Stimulated activated memory B cell treated with anti-CD40 and anti-IgM and Interleukin-4, amounts not matched to agents 10 μg/mL and 1 μg/mL and 100 μg/mL, for 72 hours (primary cell): ENCODE measurements around the gene PIP4K2C.

Experiments
- ATAC-seq: fragments of 150-1000 bp; cut with Tn5 transposase; 2 replicates; pipeline ENCODE4 v1.10.0; 2021
- H3K27ac Mint-ChIP-seq: one replicate; pipeline ENCODE4 v1.8.0; 2022; ENCODE audit warnings: mild to moderate bottlenecking, mixed read lengths
- H3K27me3 Mint-ChIP-seq: one replicate; pipeline ENCODE4 v1.8.0; 2022; ENCODE audit warnings: mixed read lengths
- H3K36me3 Mint-ChIP-seq: one replicate; pipeline ENCODE4 v1.8.0; 2022; ENCODE audit warnings: mixed read lengths
- H3K4me1 Mint-ChIP-seq: one replicate; pipeline ENCODE4 v1.8.0; 2022; ENCODE audit warnings: mixed read lengths
- H3K4me3 Mint-ChIP-seq: one replicate; pipeline ENCODE4 v1.8.0; 2022; ENCODE audit warnings: mild to moderate bottlenecking, moderate library complexity, mixed read lengths
- H3K9me3 Mint-ChIP-seq: one replicate; pipeline ENCODE4 v1.8.0; 2022; ENCODE audit warnings: mixed read lengths

The PIP4K2C gene

GRCh38 chr12:57575771-57576612 lies 15.0 kb upstream of the PIP4K2C start:
- Mint-ChIP-seq H3K27me3 (peaks cover 8% of the 10 kb centered on the region), H3K4me1 (no peaks in the 10 kb centered on the region), H3K9me3 (no peaks in the 10 kb centered on the region), H3K36me3 (no peaks in the 10 kb centered on the region), H3K4me3 (no peak overlapping the region), H3K27ac (no peak overlapping the region)
- no peak for ATAC-seq

GRCh38 chr12:57576613-57577160 lies 14.3 kb upstream of the PIP4K2C start:
- H3K27me3 Mint-ChIP-seq: peaks cover 14% of the 10 kb centered on the region
- H3K9me3 Mint-ChIP-seq: no peaks in the 10 kb centered on the region
- no peaks in the 10 kb centered on the region for H3K4me1 Mint-ChIP-seq
- no peaks in the 10 kb centered on the region for H3K36me3 Mint-ChIP-seq
- ATAC-seq: no peak
- H3K4me3 Mint-ChIP-seq: no peak overlapping the region
- H3K27ac Mint-ChIP-seq: no peak overlapping the region

- no peak for ATAC-seq
- H3K27ac Mint-ChIP-seq: no peak overlapping the region
- no peaks in the 10 kb centered on the region for H3K36me3 Mint-ChIP-seq
- H3K4me3 Mint-ChIP-seq: no peak overlapping the region
- H3K9me3 Mint-ChIP-seq: no peaks in the 10 kb centered on the region
- peaks cover 3% of the 10 kb centered on the region for H3K4me1 Mint-ChIP-seq
- H3K27me3 Mint-ChIP-seq: peaks cover 20% of the 10 kb centered on the region
Observed at GRCh38 chr12:57577981-57578758, 12.8 kb upstream of the PIP4K2C start.

GRCh38 chr12:57579011-57579410 lies 12.0 kb upstream of the PIP4K2C start:
- ATAC-seq: no peak
- Mint-ChIP-seq H3K9me3 (no peaks in the 10 kb centered on the region), H3K4me3 (no peak overlapping the region), H3K27ac (no peak overlapping the region), H3K27me3 (peaks cover 25% of the 10 kb centered on the region), H3K36me3 (no peaks in the 10 kb centered on the region), H3K4me1 (peaks cover 7% of the 10 kb centered on the region)

- no peaks in the 10 kb centered on the region for H3K9me3 Mint-ChIP-seq
- H3K4me1 Mint-ChIP-seq: peaks cover 7% of the 10 kb centered on the region
- no peak overlapping the region for H3K4me3 Mint-ChIP-seq
- peaks cover 25% of the 10 kb centered on the region for H3K27me3 Mint-ChIP-seq
- H3K36me3 Mint-ChIP-seq: no peaks in the 10 kb centered on the region
- no peak for ATAC-seq
- no peak overlapping the region for H3K27ac Mint-ChIP-seq
Observed at GRCh38 chr12:57579677-57580465, 11.1 kb upstream of the PIP4K2C start.

- no peak overlapping the region for H3K27ac Mint-ChIP-seq
- no peaks in the 10 kb centered on the region for H3K9me3 Mint-ChIP-seq
- no peak overlapping the region for H3K4me3 Mint-ChIP-seq
- no peak for ATAC-seq
- peaks cover 7% of the 10 kb centered on the region for H3K4me1 Mint-ChIP-seq
- H3K27me3 Mint-ChIP-seq: peaks cover 25% of the 10 kb centered on the region
- H3K36me3 Mint-ChIP-seq: no peaks in the 10 kb centered on the region
Observed at GRCh38 chr12:57580466-57580795, 10.6 kb upstream of the PIP4K2C start.

- Mint-ChIP-seq H3K4me1 (peaks cover 7% of the 10 kb centered on the region), H3K27ac (no peak overlapping the region), H3K9me3 (no peaks in the 10 kb centered on the region), H3K27me3 (peaks cover 25% of the 10 kb centered on the region), H3K36me3 (no peaks in the 10 kb centered on the region), H3K4me3 (no peak overlapping the region)
- no peak for ATAC-seq
Observed at GRCh38 chr12:57581802-57582201, 9.2 kb upstream of the PIP4K2C start.

GRCh38 chr12:57582440-57582839 lies 8.6 kb upstream of the PIP4K2C start:
- Mint-ChIP-seq H3K27me3 (peaks cover 25% of the 10 kb centered on the region), H3K4me3 (no peak overlapping the region), H3K36me3 (no peaks in the 10 kb centered on the region), H3K4me1 (peaks cover 7% of the 10 kb centered on the region), H3K27ac (no peak overlapping the region), H3K9me3 (no peaks in the 10 kb centered on the region)
- ATAC-seq: no peak

- ATAC-seq: peak; percentile 94
- Mint-ChIP-seq H3K4me3 (no peak overlapping the region), H3K36me3 (no peaks in the 10 kb centered on the region), H3K27me3 (peaks cover 25% of the 10 kb centered on the region), H3K9me3 (no peaks in the 10 kb centered on the region), H3K27ac (no peak overlapping the region), H3K4me1 (peaks cover 7% of the 10 kb centered on the region)
Observed at GRCh38 chr12:57583008-57583831, 7.8 kb upstream of the PIP4K2C start.

- Mint-ChIP-seq H3K9me3 (no peaks in the 10 kb centered on the region), H3K4me1 (peaks cover 7% of the 10 kb centered on the region), H3K4me3 (no peak overlapping the region), H3K27ac (no peak overlapping the region), H3K27me3 (peaks cover 25% of the 10 kb centered on the region), H3K36me3 (no peaks in the 10 kb centered on the region)
- no peak for ATAC-seq
Observed at GRCh38 chr12:57584050-57584449, 6.9 kb upstream of the PIP4K2C start.

- Mint-ChIP-seq H3K36me3 (no peaks in the 10 kb centered on the region), H3K4me1 (peaks cover 7% of the 10 kb centered on the region), H3K4me3 (no peak overlapping the region), H3K9me3 (no peaks in the 10 kb centered on the region), H3K27ac (no peak overlapping the region), H3K27me3 (peaks cover 25% of the 10 kb centered on the region)
- ATAC-seq: no peak
Observed at GRCh38 chr12:57584690-57585089, 6.3 kb upstream of the PIP4K2C start.

- ATAC-seq: no peak
- H3K36me3 Mint-ChIP-seq: no peaks in the 10 kb centered on the region
- peaks cover 8% of the 10 kb centered on the region for H3K4me1 Mint-ChIP-seq
- H3K27ac Mint-ChIP-seq: no peak overlapping the region
- peaks cover 25% of the 10 kb centered on the region for H3K27me3 Mint-ChIP-seq
- H3K9me3 Mint-ChIP-seq: no peaks in the 10 kb centered on the region
- no peak overlapping the region for H3K4me3 Mint-ChIP-seq
Observed at GRCh38 chr12:57585156-57585555, 5.8 kb upstream of the PIP4K2C start.

GRCh38 chr12:57586128-57586527 lies 4.9 kb upstream of the PIP4K2C start:
- Mint-ChIP-seq H3K27ac (no peak overlapping the region), H3K4me3 (no peak overlapping the region), H3K27me3 (peaks cover 16% of the 10 kb centered on the region), H3K9me3 (no peaks in the 10 kb centered on the region), H3K4me1 (peaks cover 13% of the 10 kb centered on the region), H3K36me3 (no peaks in the 10 kb centered on the region)
- no peak for ATAC-seq

GRCh38 chr12:57586832-57587429 lies 4.1 kb upstream of the PIP4K2C start:
- Mint-ChIP-seq H3K27me3 (peaks cover 9% of the 10 kb centered on the region), H3K4me1 (peaks cover 20% of the 10 kb centered on the region), H3K9me3 (no peaks in the 10 kb centered on the region), H3K27ac (no peak overlapping the region), H3K36me3 (no peaks in the 10 kb centered on the region), H3K4me3 (no peak overlapping the region)
- ATAC-seq: no peak
